HT1080 (cell line): ENCODE results near the gene SLC39A5. TPM values are rescaled to one million over a fixed set of nuclear protein-coding genes. Genes with fewer than 3 reads are reported as not detected.

Experiments
- DNase-seq: peaks from one replicate; pipeline ENCODE4 v3.0.0-alpha.2; 2015; ENCODE audit warnings: low read depth
- polyA plus RNA-seq, 2 experiments: library from polyadenylated mRNA; depleted of rRNA; stranded (reverse); fragments of >200 nt; gene quantifications; 2 replicates each; pipeline ENCODE4 v1.2.3, GENCODE V29; 2015
- total RNA-seq: library from RNA; depleted of rRNA; stranded (reverse); fragments of >200 nt; shearing (Covaris generic); gene quantifications from 2 replicates; pipeline ENCODE4 v1.2.3, GENCODE V29; 2014; rRNA removed

The SLC39A5 gene, protein sequence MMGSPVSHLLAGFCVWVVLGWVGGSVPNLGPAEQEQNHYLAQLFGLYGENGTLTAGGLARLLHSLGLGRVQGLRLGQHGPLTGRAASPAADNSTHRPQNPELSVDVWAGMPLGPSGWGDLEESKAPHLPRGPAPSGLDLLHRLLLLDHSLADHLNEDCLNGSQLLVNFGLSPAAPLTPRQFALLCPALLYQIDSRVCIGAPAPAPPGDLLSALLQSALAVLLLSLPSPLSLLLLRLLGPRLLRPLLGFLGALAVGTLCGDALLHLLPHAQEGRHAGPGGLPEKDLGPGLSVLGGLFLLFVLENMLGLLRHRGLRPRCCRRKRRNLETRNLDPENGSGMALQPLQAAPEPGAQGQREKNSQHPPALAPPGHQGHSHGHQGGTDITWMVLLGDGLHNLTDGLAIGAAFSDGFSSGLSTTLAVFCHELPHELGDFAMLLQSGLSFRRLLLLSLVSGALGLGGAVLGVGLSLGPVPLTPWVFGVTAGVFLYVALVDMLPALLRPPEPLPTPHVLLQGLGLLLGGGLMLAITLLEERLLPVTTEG
- total RNA-seq: 0.71 TPM in 1 of 2 replicates, not detected in the other
- polyA plus RNA-seq (2015; cell fraction: cytosol; rRNA removed): not detected in 2 replicates
- 0.27 and 0.85 TPM in 2 replicates for polyA plus RNA-seq (2015; cell fraction: nucleus; rRNA removed)

DNA sequence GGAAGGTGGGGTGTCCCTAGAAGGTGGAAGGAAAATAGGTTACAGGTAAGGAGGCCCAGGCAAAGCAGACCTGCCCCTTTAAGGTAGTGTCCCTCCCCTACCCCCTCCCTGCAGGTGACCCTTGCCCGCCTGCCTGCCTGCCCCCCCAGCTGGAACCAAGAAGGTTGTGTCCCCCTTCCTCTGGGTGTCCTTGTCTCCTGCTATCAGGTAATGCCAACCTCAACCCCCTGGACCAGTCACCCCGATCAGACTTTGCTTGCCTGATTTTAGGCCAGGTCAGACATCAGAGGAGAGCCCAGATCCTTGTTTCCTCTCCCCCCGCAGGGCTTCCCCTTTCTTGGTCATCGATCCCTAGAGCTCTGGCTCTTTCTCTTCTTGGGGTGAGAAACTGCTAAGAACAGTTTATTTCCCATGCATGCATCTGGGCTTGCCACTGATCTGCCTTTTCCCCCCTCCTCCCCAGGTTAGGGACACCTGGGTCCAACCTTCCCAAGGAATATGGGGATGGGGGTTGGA, at the start of gene SLC39A5:
SLC39A5 (plus strand) TSS at position 136 of the 516 bp plus-strand sequence. CDS start 1,224 bp downstream, outside the sequence.
- no peak for DNase-seq

DNA sequence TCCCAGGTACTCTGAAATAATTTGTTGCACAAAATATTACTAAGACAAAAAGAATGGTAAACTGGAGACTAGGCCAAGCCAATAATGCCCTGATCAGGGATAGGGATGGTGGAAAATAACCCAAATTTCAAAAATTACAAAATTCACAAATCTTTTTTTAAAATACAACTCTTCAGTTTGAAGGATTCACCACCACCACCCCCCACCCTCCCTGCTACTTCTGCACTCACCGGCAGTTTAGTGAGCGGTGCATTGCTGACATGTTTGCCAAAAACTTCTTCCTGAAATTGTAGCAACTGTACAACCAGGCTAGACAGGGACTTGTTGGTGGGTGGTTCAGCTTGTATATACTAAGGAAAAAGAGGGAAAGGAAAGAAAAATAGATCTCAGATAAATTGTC, 42.9 kb upstream of the SLC39A5 start:
- DNase-seq: no peak

DNA sequence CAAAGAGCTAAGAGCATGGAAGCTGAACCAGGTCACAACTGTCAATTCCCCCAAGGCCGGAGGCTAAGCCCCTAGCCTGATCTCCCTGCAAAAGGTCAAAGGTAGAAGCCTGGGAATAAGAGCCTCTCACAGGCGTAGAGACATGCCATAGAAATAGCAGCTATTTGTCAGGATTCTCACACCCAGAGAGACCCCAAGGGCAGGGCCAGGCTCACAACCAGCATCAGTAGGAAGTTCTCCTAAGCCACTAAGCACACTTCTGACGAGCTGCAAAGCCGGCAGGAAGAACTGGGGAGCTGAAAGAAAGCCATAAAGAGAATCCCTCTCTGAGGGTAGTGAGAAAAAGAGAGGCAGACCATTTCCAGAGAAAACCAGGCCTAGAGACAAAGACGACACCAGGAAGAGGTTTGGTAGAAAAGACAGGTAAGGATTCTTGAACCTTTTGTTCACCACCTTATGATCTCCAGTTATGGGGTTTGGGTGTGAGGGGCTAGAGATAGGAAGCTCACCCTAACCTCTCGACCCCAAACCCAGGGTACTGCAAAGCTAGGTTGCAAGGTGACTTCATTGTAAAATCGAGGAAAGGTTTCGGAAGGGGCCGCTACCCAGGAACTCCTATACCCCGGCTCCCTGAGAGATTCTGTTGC, 41.6 kb upstream of the SLC39A5 start:
- no peak for DNase-seq

DNA sequence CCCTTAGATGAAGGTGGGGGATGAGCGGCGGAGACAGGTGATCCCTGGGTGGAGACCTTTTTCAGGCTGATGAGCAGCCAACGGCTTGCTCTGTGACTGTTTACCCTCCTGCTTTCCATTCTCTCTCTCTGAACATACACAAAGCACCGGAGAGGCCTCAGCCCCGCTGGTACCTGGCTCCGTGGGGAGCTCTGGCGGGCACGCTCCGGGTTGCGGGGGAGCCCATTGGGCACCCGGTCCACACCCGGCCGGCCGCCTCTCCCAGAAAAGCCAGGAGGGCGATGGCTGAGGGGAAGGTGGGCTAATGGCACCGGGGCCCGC, 41.1 kb upstream of the SLC39A5 start:
- DNase-seq: no peak

DNA sequence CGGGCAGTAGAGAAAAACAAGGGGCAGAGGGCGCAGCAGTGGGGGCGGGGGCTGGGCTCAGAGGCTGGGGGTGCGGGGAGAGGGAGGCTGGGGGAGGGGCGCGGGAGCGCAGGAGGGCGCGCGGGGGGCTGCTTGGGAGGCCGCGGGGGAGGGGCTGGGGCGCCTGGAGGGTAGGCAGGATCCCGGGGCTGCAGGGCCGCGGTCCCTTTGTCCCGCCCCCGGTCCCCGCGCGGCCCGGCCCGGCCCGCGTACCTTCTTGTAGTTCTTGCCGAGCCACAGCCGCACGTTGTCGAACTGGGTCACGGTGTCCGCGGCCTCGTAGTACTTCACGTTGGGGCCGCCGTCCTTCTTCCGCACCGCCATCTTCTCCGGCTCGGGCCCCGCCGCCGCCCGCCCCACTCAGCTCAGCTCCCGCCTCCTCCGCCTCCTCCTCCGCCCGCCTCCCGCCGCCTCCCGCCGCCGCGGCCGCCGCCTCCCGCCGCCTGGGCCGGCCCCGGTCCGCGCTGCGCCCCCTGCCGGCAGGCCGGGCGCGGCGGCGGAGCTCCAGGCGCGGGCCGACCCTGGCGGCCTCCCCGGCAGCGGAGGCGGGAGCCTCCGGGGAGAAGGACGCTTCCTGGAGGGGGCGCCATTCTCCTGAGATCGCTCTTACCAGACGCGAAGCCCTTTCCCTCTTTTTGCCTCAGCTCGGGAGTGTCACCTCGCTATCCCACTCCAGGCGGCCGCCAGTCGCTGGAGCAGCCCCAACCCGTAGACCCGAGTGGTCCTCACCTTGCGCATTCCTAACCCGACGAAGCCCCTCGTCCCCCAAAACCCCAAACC, 40.5 kb upstream of the SLC39A5 start, which contains the start of gene SMARCC2:
SMARCC2 (minus strand) TSS at position 385 of the 819 bp plus-strand sequence; CDS start at position 363, 22 bp downstream.
- DNase-seq: peak; percentile 82

DNA sequence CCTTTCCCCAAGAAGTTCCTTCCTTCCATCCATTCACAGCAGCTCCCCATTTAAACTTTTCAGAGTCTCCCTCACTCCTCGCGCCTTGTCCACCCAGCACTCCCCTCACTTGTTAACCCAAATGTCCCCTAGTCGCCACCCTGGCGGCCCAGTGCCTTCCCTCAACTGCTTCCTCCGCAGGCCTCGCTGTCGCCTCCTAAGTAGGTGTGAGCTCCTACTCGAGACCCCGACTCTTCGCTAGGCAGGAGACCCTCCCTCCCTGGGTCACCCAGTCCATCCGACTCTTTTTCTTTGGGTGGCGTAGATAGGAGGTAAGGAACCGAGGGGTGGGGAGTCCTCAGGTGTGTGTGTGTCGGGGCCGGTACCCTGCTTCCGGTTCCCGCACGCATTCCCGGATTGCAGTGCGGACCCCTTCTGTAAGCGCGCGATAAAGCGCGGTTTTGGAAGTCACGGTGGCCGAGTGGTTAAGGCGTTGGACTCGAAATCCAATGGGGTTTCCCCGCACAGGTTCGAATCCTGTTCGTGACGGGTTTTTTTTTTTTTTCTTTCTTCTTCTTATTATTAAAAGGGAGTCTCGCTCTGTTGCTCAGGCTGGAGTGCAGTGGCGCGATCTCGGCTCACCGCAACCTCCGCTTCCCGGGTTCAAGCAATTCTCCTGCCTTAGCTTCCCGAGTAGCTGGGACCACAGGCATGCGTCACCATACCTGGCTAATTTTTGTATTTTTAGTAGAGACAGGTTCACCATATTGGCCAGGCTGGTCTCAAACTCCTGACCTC, 39.7 kb upstream of the SLC39A5 start:
- peak; percentile 94 for DNase-seq

DNA sequence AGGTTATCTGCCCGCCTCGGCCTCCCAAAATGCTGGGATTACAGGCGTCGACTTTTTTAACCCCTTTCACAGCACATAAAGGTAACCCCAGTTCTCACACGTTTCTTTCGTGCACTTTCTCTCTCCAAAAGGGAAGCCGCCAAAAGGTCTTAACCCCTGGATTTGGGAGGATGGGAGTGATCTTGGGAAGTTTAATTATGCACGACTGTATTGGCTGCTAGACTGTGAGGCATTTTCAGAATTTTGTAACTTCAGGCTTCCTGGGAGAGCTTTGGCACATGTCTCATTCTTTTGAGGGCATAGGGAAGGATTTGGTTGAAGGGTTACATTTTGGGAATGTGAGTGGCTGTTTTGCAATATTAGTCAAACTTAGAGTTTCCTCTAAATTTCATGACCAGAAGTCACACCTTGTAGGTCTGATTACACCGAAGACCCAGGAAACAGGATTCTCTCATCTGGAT, 39.1 kb upstream of the SLC39A5 start:
- DNase-seq: no peak

DNA sequence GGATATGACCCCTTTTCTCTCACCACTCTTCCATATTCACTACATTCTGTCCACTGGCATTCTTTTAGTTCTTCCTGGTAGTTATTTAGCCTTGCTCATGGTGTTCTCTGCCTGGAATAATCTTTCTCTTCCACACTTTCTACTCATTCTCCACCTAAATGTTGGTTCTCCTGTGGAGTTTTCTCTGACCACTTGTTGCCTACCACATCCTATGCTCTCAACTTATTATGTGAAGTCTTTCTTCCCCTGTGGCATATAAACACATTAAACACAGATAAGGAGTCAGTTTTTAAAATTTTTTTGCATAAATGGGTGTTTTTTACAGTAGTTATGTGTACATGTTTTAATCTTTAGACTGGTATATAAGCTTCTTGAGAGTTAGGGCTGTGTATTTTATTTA, 37.3 kb upstream of the SLC39A5 start:
- DNase-seq: no peak

DNA sequence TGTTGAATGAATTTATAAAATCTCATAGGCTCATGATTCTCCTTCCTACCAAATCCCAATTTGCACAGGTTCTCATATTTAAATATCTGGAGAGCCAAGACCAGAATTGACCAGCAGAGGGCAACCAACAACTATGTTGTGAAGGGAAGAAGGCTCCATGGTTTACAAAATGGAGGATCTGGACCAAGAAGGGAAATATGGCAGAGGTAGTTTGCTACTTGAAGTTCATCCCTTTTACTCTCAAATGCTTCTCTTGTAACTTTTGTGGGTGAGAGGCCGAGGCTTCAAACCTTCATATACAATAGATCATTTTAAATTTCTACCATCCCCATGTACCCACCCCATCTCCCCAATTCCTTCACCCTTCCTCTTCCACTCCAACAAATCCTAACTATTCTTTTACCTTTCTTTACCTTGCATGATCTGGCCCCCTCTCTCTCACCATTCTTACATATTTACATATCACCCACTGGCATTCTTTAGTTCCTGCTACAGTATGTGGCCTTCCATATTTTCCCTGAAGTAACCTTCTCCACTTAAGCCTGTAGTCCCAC, 36.7 kb upstream of the SLC39A5 start:
- DNase-seq: peak; percentile 69

DNA sequence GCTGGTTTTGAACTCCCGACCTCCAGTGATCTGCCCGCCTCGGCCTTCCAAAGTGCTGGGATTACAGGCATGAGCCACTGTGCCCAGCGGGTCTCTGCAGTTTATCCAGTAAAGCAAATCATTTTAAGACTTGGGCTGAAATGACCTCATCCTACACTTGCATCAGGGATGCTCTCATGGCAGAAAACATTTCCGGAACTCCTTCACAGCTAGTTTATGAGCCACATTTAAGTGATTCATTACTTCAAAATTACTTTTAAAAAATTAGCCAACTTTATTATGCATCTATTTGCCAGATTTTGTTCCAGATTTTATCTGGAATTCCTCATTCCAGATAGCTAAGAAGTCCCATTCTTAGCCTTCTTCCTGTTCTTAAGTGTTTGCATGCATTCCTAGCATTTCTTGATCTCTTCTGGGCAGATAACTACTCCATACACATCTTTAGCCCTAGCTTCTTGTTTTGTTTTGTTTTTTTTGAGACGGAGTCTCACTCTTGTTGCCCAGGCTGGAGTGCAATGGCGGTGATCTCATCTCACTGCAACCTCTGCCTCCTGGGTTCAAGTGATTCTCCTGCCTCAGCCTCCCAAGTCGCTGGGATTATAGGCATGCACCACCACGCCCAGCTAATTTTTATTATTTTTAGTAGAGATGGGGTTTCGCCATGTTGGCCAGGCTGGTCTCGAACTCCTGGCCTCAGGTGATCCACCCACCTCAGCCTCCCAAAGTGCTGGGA, 32.9 kb upstream of the SLC39A5 start:
- peak; percentile 89 for DNase-seq

DNA sequence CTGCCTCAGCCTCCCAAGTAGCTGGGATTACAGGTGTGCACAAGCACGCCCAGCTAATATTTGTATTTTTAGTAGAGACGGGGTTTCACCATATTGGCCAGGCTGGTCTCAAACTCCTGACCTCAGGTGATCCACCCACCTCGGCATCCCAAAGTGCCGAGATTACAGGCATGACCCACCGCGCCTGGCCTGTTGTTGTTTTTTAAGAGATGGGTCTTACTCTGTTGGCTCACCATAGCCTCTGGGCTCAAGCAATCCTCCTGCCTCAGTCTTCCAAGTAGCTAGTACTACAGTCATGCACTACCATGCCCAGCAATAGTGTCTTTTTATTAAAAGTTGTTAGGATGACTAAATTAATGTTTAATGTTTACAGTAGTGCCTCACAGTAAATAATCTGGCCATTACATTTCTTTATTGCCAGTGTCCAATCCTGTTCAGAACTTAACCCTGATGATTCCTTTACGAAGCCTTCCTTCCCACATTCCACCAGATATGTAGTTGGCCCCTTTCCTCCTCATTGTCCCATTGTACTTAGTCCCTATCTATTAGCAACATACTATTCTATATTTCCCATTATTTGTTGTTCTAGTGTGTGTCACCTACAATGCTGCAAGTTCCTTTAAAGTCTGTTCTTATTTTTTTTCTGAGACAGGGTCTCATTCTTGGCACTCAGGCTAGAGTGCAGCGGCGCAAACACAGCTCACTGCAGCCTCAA, 31.8 kb upstream of the SLC39A5 start:
- DNase-seq: no peak

DNA sequence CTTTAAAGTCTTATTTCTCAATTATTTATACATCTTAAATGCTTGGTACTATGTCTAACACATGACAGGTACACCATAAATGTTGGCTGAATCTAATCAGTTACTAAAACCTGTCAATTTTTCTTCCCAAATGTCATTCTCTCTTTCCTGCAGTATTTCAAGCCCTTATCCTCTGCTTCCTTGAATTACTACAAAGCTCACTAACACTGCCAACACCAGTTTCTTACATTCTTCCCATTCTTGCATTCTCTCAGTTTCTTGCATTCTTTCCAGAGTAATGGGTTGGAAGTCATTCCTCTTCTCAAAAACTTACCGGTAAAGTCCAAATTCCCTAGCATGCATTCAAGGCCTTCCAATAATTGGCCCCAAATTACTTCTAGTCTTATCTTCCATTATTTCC, 31.0 kb upstream of the SLC39A5 start:
- DNase-seq: no peak

DNA sequence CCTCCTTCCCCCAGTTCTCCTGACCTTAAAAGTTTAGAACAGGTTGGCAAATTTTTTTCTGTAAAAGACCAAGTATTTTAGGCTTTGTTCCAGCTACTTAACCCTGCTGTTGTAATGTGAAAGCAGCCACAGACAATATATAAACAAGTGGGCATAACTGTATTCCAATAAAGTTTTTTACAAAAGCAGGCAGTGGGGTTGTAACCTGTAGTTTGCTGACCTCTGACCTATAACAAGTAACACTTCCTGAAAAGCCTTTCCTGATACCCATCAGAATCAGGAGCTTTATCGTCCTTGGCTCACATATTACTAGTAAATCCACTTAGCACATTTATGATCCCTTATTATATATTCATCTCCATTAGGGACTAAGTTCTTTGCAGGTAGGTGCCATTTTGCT, 27.5 kb upstream of the SLC39A5 start:
- DNase-seq: no peak

DNA sequence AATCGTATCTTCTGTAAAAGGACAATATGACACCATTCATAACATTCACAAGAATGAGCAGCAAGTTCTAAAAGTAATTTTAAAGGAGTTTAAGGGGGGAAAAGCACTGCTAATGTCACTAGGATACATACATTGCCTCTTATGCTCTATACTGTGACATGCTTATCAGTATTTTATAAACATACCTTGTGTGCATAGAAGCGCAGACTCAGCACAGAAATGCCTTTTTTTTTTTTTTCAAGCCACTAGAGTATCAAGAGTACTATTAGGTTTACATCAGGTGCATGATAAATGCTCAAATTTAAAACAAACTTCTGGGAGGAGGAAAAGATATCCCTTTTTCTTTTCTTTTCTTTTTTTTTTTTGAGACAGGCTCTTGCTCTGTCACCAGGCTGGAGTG, 27.0 kb upstream of the SLC39A5 start:
- no peak for DNase-seq

DNA sequence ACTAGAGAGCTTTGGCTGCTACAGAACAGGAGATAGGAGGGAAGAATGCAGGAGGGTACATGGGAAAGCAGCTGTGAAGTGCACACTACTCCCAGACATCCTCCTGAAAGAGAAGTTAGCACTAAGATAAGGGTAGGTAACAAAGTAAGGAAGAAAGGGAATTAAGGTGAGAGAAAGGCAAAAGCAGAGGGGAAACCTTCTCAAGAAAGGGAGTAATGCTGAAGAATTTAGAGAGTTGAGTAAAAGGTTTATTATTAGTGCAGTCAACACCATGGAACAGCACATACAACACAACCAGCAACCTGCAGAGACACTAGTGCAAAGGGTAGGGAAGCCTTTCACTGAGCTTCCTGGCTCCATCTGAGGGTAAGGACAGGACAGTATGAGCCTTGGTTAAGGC, 25.6 kb upstream of the SLC39A5 start:
- no peak for DNase-seq

DNA sequence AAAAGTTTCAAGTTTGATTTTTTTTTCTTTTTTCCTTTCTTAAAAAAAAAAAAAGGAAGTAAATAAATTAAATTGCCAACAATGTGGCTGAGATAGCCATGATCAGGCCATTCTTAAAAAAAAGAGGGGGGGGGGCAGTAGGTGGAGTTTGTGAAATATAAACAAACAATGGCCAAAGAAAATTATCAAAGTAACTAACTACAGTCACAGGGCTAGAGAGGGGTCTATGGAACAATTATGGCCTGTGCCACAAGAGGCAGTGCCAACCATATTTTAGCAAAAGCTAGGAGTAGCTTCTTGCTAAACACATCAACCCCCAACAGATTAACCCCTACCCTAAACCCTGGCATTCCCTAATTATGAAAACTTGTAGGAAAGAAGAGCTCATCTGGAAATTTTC, 24.4 kb upstream of the SLC39A5 start:
- no peak for DNase-seq

DNA sequence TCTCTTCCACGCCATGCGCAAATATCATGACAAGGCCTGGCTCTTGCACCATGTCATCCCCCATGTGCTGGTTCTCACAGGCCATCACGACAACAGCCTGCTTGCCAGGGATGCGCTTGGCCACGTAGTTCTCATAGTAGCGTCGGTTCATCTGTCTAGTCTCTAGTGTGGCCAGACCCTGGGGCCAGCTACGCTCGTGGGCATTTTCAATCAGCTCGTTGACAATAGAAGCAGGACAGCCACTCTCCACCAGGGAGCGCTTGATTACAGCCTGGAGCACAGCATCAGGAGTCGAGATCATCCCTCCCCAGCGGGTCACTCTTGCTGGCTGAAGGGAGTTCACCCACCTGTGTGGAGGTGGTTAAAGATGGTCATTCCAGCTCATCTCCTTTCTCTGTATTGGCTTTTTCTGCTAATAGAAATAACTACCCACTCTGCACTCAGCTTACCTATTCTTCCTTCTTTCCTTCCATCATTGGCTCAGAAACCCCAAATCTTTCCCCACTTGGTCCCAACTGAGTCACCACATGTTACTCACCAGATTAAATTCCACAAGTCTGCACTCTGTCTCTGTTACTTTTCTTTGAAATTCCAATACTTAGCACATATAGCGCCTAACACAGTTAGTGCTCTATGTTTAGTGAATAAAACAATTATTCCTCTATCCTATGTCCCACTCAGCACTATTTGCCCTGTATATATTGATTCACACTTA, 23.2 kb upstream of the SLC39A5 start:
- peak; percentile 42 for DNase-seq

DNA sequence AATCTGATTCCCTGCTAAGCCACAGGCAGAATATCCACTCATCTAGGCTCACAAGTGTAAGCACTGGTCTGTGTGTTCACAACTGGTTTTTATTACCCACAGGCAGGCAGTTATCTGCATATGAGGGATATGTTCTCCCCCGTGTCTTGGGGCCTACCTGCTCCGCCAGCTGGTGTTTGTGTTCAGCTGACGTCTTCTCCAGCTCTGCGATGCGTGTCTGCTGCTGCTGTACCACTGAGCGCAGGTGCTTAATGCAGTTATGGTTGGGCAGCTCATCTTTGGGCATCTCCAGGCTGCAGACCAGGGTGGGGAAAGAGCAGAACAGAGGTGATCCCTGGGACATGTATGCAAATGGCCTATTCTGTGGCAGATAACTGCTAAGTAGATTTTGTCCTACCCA, 21.8 kb upstream of the SLC39A5 start:
- DNase-seq: no peak
